GM19438 (cell line): ENCODE measurements around the gene PLEKHB1.
"Not testable (repeated sequence)": the region's sequence is repeated elsewhere in the genome, so short reads cannot be mapped to it uniquely, and the experiment has no call there.

Experiments used
- ATAC-seq: cut with Tn5 transposase; IDR thresholded peaks from one replicate; pipeline ENCODE4 v1.9.1; 2021; ENCODE audit warnings: low read depth; ENCODE audit not compliant: unreplicated experiment

PLEKHB1 gene

DNA sequence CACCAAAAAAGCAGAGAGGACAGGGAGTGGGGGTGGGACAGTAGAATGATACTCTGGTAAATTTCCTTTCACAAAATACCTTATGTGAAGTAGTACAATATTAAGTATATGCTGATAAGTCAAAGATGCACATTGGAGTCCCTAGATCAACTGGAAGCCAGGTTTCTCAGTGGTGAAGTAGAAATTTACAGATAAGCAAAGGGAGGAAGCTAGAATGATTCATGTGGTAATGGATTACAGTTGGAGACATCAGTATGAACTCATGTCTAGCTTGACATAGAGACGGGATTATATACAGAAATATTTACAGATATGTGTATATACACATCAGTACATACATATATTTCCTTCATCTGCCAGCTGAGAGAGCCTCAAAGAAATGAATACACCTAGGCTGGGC is 21.5 kb downstream of the PLEKHB1 start:
- ATAC-seq, result no peak

DNA sequence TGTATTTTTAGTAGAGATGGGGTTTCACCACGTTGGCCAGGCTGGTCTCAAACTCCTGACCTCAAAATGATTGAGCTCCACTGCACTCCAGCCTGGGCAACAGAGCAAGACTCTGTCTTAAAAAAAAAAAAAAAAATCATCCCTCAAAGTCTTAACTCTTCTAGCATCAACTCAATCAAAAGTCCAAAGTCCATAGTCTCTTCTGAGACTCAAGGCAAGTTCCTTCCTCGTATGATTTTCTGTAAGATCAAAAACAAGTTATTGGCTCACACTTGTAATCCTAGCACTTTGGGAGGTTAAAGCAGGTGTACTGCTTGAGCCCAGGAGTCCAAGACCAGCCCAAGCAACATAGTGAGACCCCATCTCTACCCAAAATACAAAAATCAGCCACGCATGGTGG is 24.4 kb downstream of the PLEKHB1 start:
- no peak for ATAC-seq

DNA sequence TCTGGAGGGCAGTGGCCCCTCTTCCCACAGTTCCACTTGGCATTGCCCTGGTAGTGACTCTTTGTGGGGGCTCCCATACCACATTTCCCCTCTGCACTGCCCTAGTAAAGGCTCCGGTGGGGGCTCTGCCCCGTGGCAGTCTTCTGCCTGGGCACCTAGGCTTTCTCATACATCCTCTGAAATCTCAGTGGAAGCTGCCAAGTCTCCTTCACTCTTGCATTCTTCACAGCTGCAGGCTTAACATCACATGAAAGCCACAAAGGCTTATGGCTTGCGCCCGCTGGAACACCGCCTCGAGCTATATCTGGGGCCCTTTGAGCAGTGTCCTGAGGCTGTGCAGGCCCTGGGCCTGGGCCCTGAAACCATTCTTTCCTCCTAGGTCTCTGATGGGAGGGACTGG is 25.3 kb downstream of the PLEKHB1 start:
- ATAC-seq, result no peak

DNA sequence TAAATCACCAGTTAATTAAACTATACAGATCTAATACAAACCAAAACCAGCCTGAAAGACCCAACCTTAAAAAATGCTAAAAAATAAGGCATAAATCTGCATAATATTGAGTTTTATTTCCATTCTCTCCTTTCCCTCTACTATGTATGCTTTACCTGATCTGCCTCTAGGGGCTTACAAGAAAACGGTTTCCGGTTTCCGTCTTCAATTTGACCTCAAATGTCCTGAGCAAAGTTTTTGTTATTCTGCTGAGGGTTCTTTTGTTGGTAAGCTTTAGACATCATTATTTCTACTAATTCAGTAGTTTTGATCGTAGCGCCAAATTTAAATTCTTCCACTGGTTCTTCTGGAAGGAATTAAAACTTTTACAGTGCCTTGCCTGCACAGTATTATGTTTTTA is 30.2 kb downstream of the PLEKHB1 start:
- ATAC-seq, result not testable (repeated sequence)

DNA sequence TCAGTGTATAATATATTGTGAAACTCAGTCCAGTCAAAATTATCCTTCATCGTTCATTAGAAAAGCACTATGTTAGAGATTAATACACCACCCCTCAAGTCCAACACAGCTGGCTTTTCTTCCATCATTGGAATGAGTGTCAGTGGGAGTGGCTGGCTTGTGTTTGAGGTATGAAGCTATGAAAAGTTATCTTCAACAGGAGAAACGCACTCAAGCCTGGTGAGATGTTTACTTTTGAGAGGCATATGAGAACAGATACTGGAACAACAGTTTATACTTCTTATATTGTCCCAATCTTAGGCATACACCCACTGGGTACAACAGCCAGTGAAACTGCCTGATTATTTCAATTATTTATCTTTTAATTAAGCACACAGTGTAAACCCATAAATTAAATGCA is 34.3 kb downstream of the PLEKHB1 start:
- no peak for ATAC-seq

DNA sequence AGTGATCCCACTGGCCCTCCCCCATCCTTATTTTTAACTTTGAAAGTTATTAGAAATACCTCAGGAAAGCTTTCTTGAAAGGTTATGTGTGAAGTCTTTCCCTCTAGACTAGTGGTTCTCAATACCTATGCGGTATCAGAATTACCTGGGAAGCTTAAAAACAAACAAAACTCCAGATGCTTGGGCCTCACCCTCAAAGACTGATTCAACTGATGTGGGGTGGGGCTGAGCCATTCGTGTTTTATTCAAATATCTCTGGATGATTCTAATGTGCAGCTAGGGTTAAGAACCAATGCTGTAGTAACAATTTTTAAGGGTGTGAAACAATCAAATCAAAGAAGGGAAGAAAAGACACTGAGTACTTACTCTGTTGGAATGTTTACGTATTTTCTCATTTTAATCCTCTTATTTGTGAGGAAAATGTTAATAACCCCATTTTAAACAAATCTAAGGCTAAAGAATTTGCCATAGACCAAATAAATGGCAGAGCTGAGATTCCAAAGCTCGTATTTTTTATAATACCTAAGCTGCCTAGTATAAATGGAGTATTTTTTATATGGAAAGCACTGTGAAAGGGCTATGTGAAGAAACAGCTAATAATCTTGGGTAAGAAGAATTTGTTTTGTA is 47.6 kb downstream of the PLEKHB1 start:
- ATAC-seq, result no peak

DNA sequence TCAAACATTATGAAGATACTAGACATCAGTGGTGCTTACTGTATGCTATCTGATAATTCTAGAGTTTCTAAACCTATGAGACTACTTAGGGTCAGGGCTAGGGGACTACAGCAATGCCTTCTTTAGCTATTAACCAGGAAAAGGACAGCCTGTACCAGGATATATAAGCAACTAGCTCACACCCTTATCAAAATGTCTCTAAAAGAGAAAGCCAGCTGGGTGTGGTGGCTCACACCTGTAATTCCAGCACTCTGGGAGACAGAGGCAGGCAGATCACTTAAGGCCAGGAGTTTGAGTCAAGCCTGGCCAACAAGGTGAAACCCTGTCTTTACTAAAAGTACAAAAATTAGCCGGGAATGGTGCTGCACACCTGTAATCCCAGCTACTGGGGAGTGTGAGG is 58.7 kb downstream of the PLEKHB1 start:
- ATAC-seq, result no peak

DNA sequence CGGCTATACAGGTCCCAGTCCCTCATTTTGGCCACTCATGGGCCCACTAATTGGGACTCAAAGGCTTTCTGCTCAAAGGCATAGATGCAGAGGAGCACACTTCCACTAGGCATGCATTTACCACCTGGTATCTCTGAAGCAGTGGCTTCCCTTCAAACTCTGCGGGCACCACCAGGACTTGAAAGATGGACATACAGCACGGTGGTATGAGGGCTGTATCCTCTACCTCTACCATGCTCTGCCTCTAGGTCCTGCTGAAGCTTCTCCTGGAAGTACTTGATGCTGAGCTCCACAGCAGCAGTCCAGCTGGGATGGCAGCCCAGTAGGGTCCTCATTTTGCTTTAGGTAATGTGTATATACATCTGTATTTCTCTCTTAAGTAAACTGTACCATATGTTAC is 64.6 kb downstream of the PLEKHB1 start:
- no peak for ATAC-seq
